K562 treated with DMSO at 1 percent for 4 hours (cell line): ENCODE measurements around the gene CTNS. TPM values are rescaled to one million over a fixed set of nuclear protein-coding genes. Genes with fewer than 3 reads are reported as not detected.

Source experiments
- total RNA-seq: library from RNA; unstranded; fragments of 300-600 nt; gene quantifications from 2 replicates; pipeline ENCODE4 v1.2.3, GENCODE V29; 2022; ENCODE audit not compliant: insufficient read depth

CTNS gene
- total RNA-seq: 13.6 and 14.9 TPM in 2 replicates

DNA sequence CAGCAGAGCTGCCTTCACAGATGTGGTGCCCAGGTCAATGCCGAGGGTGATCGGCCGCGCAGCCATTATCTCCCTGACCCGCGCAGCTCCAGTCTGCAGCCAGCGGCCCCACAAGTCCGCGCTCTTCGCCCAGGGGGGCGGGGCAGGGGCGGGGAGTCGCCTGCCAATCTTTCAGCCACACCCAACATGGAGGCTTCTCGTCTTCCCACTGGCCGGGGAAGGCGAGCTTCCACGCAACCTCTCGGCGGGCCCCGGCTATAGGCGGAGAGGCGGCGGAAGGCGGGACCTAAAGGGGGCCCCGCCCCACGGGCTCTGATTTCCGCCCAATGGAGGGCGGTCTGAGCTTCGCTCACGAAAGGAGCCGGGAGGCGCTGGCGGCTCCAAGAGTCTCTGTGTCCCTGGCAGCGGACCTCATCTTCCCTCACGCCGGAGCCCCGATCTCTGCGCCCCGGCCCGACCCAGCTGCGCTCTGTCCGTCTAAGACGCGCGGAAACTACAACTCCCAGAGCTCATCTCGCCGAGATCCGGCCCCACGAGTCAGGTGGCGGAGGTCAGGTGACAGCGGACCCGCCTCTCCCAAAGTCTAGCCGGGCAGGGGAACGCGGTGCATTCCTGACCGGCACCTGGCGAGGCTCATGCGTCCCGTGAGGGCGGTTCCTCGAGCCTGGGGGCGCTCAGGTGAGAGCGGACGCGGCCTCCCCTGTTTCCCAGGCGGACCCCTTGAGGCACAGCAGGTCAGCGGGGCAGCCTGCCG, at the start of gene CTNS, which contains the start of gene SHPK:
Gene CTNS (plus strand): TSS at position 607 of the 754 bp plus-strand sequence. CDS start 3,447 bp downstream, outside the sequence.
Gene SHPK (minus strand): TSS at position 97 of the 754 bp plus-strand sequence. CDS start 31 bp downstream, at position 66.

DNA sequence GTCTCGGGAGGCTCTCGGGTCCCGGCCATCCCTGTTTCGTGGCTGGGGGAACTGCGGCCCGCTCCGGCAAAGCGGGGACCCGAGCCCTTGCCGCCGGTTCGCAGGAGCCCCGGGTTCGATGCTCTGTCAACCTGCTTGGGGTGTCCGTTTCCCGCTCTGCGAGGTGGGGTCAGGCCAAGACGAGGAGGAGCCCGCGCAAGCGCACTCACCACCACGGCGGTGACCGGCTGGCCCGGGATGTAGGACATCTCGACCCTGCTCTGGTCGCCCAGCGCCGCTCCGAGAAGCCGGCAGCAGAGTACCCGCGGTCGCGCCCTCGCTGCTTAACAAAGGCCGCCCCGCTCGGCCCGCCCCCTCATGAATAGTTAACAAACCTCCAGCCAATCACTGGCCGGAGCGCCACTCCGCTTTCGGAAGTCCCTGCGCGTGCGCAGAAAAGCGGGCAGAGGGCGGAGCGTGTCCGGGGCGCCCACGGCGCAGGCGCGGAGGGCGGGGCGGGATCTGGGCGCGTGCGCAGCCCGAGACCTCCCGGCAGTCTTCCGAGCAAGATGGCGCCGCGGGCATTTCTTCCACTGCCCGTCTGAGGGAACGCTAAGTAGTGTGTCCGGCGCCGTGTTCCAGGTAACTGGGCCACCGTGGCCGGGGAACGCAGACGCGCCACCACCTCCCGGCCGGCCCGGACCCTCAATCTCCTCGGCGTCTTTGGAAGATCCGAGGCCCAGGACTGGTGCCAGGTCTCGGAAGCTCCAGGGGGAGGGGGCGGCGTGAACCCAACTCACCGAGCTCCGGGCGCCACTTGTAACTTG, 31.9 kb downstream of the CTNS start, which contains the start of the genes EMC6 and TAX1BP3:
Gene EMC6 (plus strand): TSS at position 534 of the 806 bp plus-strand sequence. CDS start 335 bp downstream, outside the sequence.
Gene TAX1BP3 (minus strand): TSS at position 300 of the 806 bp plus-strand sequence. CDS start 52 bp downstream, at position 248.

GRCh38 chr17:3695723-3696411, 59.3 kb downstream of the CTNS start, which contains the start of gene P2RX5:
TSS of gene P2RX5 (minus strand) at chr17:3696155. CDS start at chr17:3696005, 150 bp downstream.

Other genes starting within 250 kb of the CTNS start
- not detected in 2 replicates for gene OR1E1, start 238.3 kb upstream of the CTNS start, total RNA-seq
- gene OR3A3, start 225.4 kb upstream of the CTNS start, total RNA-seq: not detected in 2 replicates
- gene OR1E2, start 202.9 kb upstream of the CTNS start, total RNA-seq: not detected in 2 replicates
- 1.2 TPM in 1 of 2 replicates, not detected in the other for gene SPATA22, start 164.9 kb upstream of the CTNS start, total RNA-seq
- not detected in 2 replicates for gene ASPA, start 160.8 kb upstream of the CTNS start, total RNA-seq
- not detected in 2 replicates for gene TRPV3, start 78.9 kb upstream of the CTNS start, total RNA-seq
- gene TRPV1, start 27.3 kb upstream of the CTNS start, total RNA-seq: 2.5 and 2.8 TPM in 2 replicates
- gene SHPK, start 510 bp upstream of the CTNS start, total RNA-seq: 8.8 and 10.3 TPM in 2 replicates
- gene TAX1BP3, start 31.8 kb downstream of the CTNS start, total RNA-seq: 25.0 and 36.3 TPM in 2 replicates
- 104 and 118 TPM in 2 replicates for gene EMC6, start 32.1 kb downstream of the CTNS start, total RNA-seq
- 4.4 TPM in 1 of 2 replicates, not detected in the other for gene P2RX5, start 59.4 kb downstream of the CTNS start, total RNA-seq
- 4.8 and 7.8 TPM in 2 replicates for gene HASPIN, start 87.1 kb downstream of the CTNS start, total RNA-seq
- 24.3 and 36.1 TPM in 2 replicates for gene ITGAE, start 164.4 kb downstream of the CTNS start, total RNA-seq
- 2.4 and 6.4 TPM in 2 replicates for gene NCBP3, start 209.5 kb downstream of the CTNS start, total RNA-seq